Adrenal gland (tissue), 5 donors: ENCODE measurements around the gene ZNF528.

Experiments
- POLR2A ChIP-seq, 2 donors: fragments of 450-650 bp; IDR thresholded peaks; one replicate each; pipeline ENCODE4 v1.6.1; 2017; ENCODE audit warnings: antibody characterized with exemption in 2 of 2, mild to moderate bottlenecking in 2 of 2, moderate library complexity in 1 of 2
- TF ChIP-seq, protein P1 (sequence below), 6 experiments: fragments of 450-650 bp in 4 of 6; fragments of 200-600 bp in 2 of 6; sonication (generic) in 1 of 6; IDR thresholded peaks; 1 replicate in 5 of 6; 2 replicates in 1 of 6; pipeline versions ENCODE4 v1.5.1 to v1.8.0; 2016 to 2021; ENCODE audit warnings: antibody characterized with exemption in 6 of 6, mild to moderate bottlenecking in 2 of 6, moderate library complexity in 1 of 6
- donor health status: DM: no; HTN: no; CAD: no.

DNA sequence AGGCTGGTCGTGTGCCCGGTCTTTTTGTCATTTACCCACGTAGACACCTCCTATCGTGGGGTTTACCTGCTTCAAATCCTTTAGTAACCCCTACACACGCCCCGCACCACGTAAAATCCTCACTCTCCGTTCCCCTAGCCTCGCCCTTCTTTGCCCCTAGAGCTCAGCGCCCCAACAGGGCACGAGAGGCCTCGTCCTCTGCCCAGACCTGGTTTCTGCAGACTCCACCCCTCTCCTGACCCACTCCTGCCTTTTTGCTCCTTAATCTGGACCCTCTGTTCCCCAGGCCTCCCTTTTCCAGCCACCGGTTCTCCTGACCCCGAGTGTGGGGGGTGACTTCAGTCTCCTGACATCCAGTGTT is 412 bp downstream of the ZNF528 start:
- TF ChIP-seq, protein P1, sequence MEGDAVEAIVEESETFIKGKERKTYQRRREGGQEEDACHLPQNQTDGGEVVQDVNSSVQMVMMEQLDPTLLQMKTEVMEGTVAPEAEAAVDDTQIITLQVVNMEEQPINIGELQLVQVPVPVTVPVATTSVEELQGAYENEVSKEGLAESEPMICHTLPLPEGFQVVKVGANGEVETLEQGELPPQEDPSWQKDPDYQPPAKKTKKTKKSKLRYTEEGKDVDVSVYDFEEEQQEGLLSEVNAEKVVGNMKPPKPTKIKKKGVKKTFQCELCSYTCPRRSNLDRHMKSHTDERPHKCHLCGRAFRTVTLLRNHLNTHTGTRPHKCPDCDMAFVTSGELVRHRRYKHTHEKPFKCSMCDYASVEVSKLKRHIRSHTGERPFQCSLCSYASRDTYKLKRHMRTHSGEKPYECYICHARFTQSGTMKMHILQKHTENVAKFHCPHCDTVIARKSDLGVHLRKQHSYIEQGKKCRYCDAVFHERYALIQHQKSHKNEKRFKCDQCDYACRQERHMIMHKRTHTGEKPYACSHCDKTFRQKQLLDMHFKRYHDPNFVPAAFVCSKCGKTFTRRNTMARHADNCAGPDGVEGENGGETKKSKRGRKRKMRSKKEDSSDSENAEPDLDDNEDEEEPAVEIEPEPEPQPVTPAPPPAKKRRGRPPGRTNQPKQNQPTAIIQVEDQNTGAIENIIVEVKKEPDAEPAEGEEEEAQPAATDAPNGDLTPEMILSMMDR (IDR thresholded peaks at IDR 0.05), result peak in 2 of 6 experiments; percentile 7 to 16
- no peak for TF ChIP-seq POLR2A (IDR thresholded peaks at IDR 0.05)
